CD4-positive, alpha-beta memory T cell (primary cell): ENCODE measurements around the gene FAM161B. TPM values are rescaled to one million over a fixed set of nuclear protein-coding genes. Genes with fewer than 3 reads are reported as not detected.

Experiments used
- CTCF ChIA-PET: fragments of 350-600 bp; sonication (Branson Sonifier 250); formaldehyde crosslinking; loops from one replicate; lab custom pipeline; 2021; ENCODE audit warnings: inconsistent platforms; ENCODE audit not compliant: partially characterized antibody; lab: Charles Lee
- POLR2A ChIA-PET: fragments of 350-600 bp; sonication (Branson Sonifier 250); formaldehyde crosslinking; loops from one replicate; lab custom pipeline; 2021; ENCODE audit not compliant: partially characterized antibody; lab: Charles Lee
- DNase-seq, 5 donors: peaks; one replicate each; pipeline versions ENCODE4 v3.0.0 to v3.0.0-alpha.2; 2020 to 2022; ENCODE audit warnings: mixed read lengths in 1 of 5
- H3K27ac ChIP-seq: one replicate; pipeline ENCODE4 v1.7.0; 2013; ENCODE audit warnings: low read depth, low read length
- H3K27me3 ChIP-seq: 2 replicates; pipeline ENCODE4 v1.7.0; 2013; ENCODE audit warnings: mild to moderate bottlenecking, low read length, moderate library complexity; ENCODE audit not compliant: insufficient read depth
- H3K36me3 ChIP-seq: 2 replicates; pipeline ENCODE4 v1.7.0; 2013; ENCODE audit warnings: mild to moderate bottlenecking, low read length, moderate library complexity; ENCODE audit not compliant: insufficient read depth
- H3K4me1 ChIP-seq: 2 replicates; pipeline ENCODE4 v1.7.0; 2013; ENCODE audit warnings: mild to moderate bottlenecking, low read length, moderate library complexity; ENCODE audit not compliant: insufficient read depth
- H3K4me3 ChIP-seq, 2 donors: one replicate each; pipeline ENCODE4 v1.7.0; 2013; ENCODE audit warnings: low read length in 2 of 2, mild to moderate bottlenecking in 1 of 2
- H3K9me3 ChIP-seq, 2 donors: one replicate each; pipeline ENCODE4 v1.7.0; 2013; ENCODE audit warnings: low read length in 2 of 2, control low read depth in 1 of 2; ENCODE audit not compliant: control insufficient read depth in 1 of 2
- H3K27ac Mint-ChIP-seq, 7 donors: one replicate each; pipeline ENCODE4 v1.8.0; 2020 to 2021; ENCODE audit warnings: mixed read lengths in 7 of 7, mild to moderate bottlenecking in 6 of 7, inconsistent platforms in 3 of 7, moderate library complexity in 3 of 7
- H3K27me3 Mint-ChIP-seq, 2 donors: one replicate each; pipeline ENCODE4 v1.8.0; 2020 to 2021; ENCODE audit warnings: mixed read lengths in 2 of 2
- H3K36me3 Mint-ChIP-seq, 2 donors: one replicate each; pipeline ENCODE4 v1.8.0; 2020 to 2021; ENCODE audit warnings: mixed read lengths in 2 of 2, inconsistent platforms in 1 of 2, mild to moderate bottlenecking in 1 of 2
- H3K4me1 Mint-ChIP-seq, 4 donors: one replicate each; pipeline ENCODE4 v1.8.0; 2020 to 2021; ENCODE audit warnings: mixed read lengths in 4 of 4, mild to moderate bottlenecking in 1 of 4
- H3K4me3 Mint-ChIP-seq, 8 donors: one replicate each; pipeline ENCODE4 v1.8.0; 2020 to 2021; ENCODE audit warnings: mixed read lengths in 8 of 8, mild to moderate bottlenecking in 7 of 8, moderate library complexity in 6 of 8, inconsistent platforms in 3 of 8
- H3K9me3 Mint-ChIP-seq, 8 donors: one replicate each; pipeline ENCODE4 v1.8.0; 2020 to 2021; ENCODE audit warnings: mixed read lengths in 8 of 8, mild to moderate bottlenecking in 5 of 8, inconsistent platforms in 3 of 8, moderate library complexity in 1 of 8
- intact Hi-C: fragments of 100-400 bp; cut with micrococcal nuclease; formaldehyde crosslinking; loops from one replicate; pipeline ENCODE4 v1.15.1; 2023
- polyA plus RNA-seq, 2 donors: library from polyadenylated mRNA; unstranded; fragments of 300-500 nt; fragmentation: Illumina TruSeq; gene quantifications; one replicate each; pipeline ENCODE4 v1.2.3, GENCODE V29; 2021
- total RNA-seq, 2 experiments: library from RNA; stranded (reverse); gene quantifications; one replicate each; pipeline ENCODE4 v1.2.3, GENCODE V29; 2021

The FAM161B gene
- total and polyA plus RNA-seq, 4 experiments from 2014 or later, result 0.59 to 6.5 (median 4.8) TPM

- intact Hi-C loops, result no loop called here
- Mint-ChIP-seq H3K9me3 (no peaks in the 10 kb centered on the region), H3K4me1 (peaks cover 35 to 57% (median 46%) of the 10 kb centered on the region in 4 donors), H3K36me3 (peaks cover 14 to 37% of the 10 kb centered on the region in 2 donors), H3K27ac (peak overlapping the region in 5 of 7 donors; percentile 54 to 85 (median 72)), H3K27me3 (no peaks in the 10 kb centered on the region), H3K4me3 (peak overlapping the region in 2 of 8 donors; percentile 4 to 54)
- Histone ChIP-seq H3K4me3 (no peak overlapping the region), H3K36me3 (peaks cover 13% of the 10 kb centered on the region), H3K4me1 (peaks cover 43% of the 10 kb centered on the region), H3K27ac (peak overlapping the region; percentile 96), H3K9me3 (no peaks in the 10 kb centered on the region), H3K27me3 (no peaks in the 10 kb centered on the region)
- no peak for DNase-seq
- ChIA-PET POLR2A (interaction anchor here (0.6 to 3.6 kb wide), 2 partner anchors 38 to 588 kb away, joined by 3 to 30 read pairs; partner anchors contain the start of gene PTGR2), CTCF (interaction anchor here (0.7 kb wide), 1 partner anchor 130 kb away, joined by 4 read pairs; no protein-coding TSS in a partner anchor)
These were observed 60.5 kb downstream of the FAM161B start for GRCh38 chr14:73889376-73889775.

DNA sequence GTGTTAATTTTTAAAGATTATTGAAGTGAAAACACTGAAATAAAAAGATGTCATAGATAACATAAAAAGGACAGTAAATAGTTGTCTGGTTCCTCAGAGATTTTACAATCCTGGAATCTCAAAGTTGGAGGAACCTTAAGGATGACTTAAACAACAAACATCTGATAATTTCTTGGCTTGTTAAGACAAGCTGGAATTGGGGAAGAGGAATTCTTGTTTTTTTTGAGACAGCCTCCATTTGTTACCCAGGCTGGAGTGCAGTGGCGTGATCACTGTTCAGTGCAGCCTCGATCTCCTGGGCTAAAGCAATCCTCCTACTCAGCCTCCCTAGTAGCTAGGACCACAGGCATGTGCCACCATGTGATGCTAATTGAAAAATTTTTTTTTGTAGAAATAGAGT lies 60.9 kb downstream of the FAM161B start:
- peak overlapping the region; percentile 67 to 99 (median 99) for H3K27ac Mint-ChIP-seq

GRCh38 chr14:73888460-73888725 lies 61.5 kb downstream of the FAM161B start:
- intact Hi-C loops, result no loop called here
- POLR2A ChIA-PET, result interaction anchor here (0.8 to 3.6 kb wide), 5 partner anchors 8 to 430 kb away, joined by 3 to 30 read pairs (median 4); partner anchors contain the start of genes ACOT2, BBOF1, ENTPD5 and PTGR2
- DNase-seq, result no peak

More for the DNA sequence above, 60.9 kb downstream of the FAM161B start:
- Histone ChIP-seq H3K27ac (peak overlapping the region; percentile 96), H3K4me1 (peaks cover 43% of the 10 kb centered on the region), H3K9me3 (no peaks in the 10 kb centered on the region), H3K4me3 (no peak overlapping the region), H3K36me3 (peaks cover 9% of the 10 kb centered on the region), H3K27me3 (no peaks in the 10 kb centered on the region)
- intact Hi-C loops, result no loop called here
- H3K36me3 Mint-ChIP-seq, result peaks cover 11 to 34% of the 10 kb centered on the region in 2 donors
- no peak for DNase-seq
- H3K4me3 Mint-ChIP-seq, result peak overlapping the region in 6 of 8 donors; percentile 25 to 99 (median 96)
- H3K9me3 Mint-ChIP-seq, result no peaks in the 10 kb centered on the region
- ChIA-PET POLR2A (interaction anchor here (1.2 to 3.6 kb wide), 2 partner anchors 37 to 320 kb away, joined by 4 to 30 read pairs; partner anchors contain the start of genes ACOT2 and PTGR2), CTCF (no interaction called here)
- no peaks in the 10 kb centered on the region for H3K27me3 Mint-ChIP-seq
- H3K4me1 Mint-ChIP-seq, result peaks cover 35 to 58% (median 47%) of the 10 kb centered on the region in 4 donors

GRCh38 chr14:73887694-73888459 lies 62.0 kb downstream of the FAM161B start:
- no peaks in the 10 kb centered on the region for H3K9me3 Mint-ChIP-seq
- Histone ChIP-seq H3K27ac (peak overlapping the region; percentile 96), H3K9me3 (no peaks in the 10 kb centered on the region), H3K36me3 (no peaks in the 10 kb centered on the region), H3K4me3 (peak overlapping the region; percentile 89), H3K27me3 (no peaks in the 10 kb centered on the region), H3K4me1 (peaks cover 43% of the 10 kb centered on the region)
- peak overlapping the region; percentile 85 to 100 (median 99) for H3K27ac Mint-ChIP-seq
- intact Hi-C loops, result loop anchor here (2.0 kb wide), 2 partner anchors 63 to 131 kb away; partner anchors contain the start of genes BBOF1, COQ6, ENTPD5 and FAM161B
- ChIA-PET POLR2A (interaction anchor here (0.8 to 3.6 kb wide), 9 partner anchors 9 to 429 kb away, joined by 3 to 30 read pairs (median 4); partner anchors contain the start of genes ACOT2, BBOF1, ENTPD5 and PTGR2), CTCF (interaction anchor here (2.1 kb wide), 1 partner anchor 36 kb away, joined by 8 read pairs; the partner anchor contains the start of gene PTGR2)
- H3K4me3 Mint-ChIP-seq, result peak overlapping the region; percentile 89 to 99 (median 98)
- H3K36me3 Mint-ChIP-seq, result peaks cover 7 to 28% of the 10 kb centered on the region in 2 donors
- peaks cover 35 to 58% (median 47%) of the 10 kb centered on the region in 4 donors for H3K4me1 Mint-ChIP-seq
- peak in 4 of 5 donors; percentile 10 to 26 (median 16) for DNase-seq
- H3K27me3 Mint-ChIP-seq, result no peaks in the 10 kb centered on the region

More at GRCh38 chr14:73888460-73888725, 61.5 kb downstream of the FAM161B start:
- H3K9me3 ChIP-seq, result no peaks in the 10 kb centered on the region
- Mint-ChIP-seq H3K27me3 (no peaks in the 10 kb centered on the region), H3K4me1 (peaks cover 35 to 58% (median 47%) of the 10 kb centered on the region in 4 donors), H3K4me3 (peak overlapping the region in 7 of 8 donors; percentile 5 to 99 (median 97)), H3K27ac (peak overlapping the region; percentile 85 to 100 (median 99)), H3K9me3 (no peaks in the 10 kb centered on the region), H3K36me3 (peaks cover 7 to 28% of the 10 kb centered on the region in 2 donors)
- CTCF ChIA-PET, result no interaction called here
- peaks cover 3% of the 10 kb centered on the region for H3K36me3 ChIP-seq
- no peak overlapping the region for H3K4me3 ChIP-seq
- peak overlapping the region; percentile 96 for H3K27ac ChIP-seq
- H3K27me3 ChIP-seq, result no peaks in the 10 kb centered on the region
- peaks cover 43% of the 10 kb centered on the region for H3K4me1 ChIP-seq

- Histone ChIP-seq H3K4me3 (peak overlapping the region; percentile 89), H3K9me3 (no peaks in the 10 kb centered on the region), H3K27me3 (no peaks in the 10 kb centered on the region), H3K36me3 (no peaks in the 10 kb centered on the region), H3K4me1 (peaks cover 43% of the 10 kb centered on the region), H3K27ac (peak overlapping the region; percentile 96)
- CTCF ChIA-PET, result interaction anchor here (1.6 to 2.1 kb wide), 2 partner anchors 9 to 36 kb away, joined by 4 to 8 read pairs; partner anchors contain the start of gene PTGR2
- Mint-ChIP-seq H3K9me3 (no peaks in the 10 kb centered on the region), H3K4me1 (peaks cover 35 to 58% (median 47%) of the 10 kb centered on the region in 4 donors), H3K4me3 (peak overlapping the region; percentile 89 to 99 (median 98)), H3K27me3 (no peaks in the 10 kb centered on the region), H3K36me3 (peaks cover 7 to 28% of the 10 kb centered on the region in 2 donors), H3K27ac (peak overlapping the region; percentile 85 to 100 (median 99))
- intact Hi-C loops, result loop anchor here (2.0 kb wide), 2 partner anchors 64 to 132 kb away; partner anchors contain the start of genes BBOF1, COQ6, ENTPD5 and FAM161B
- no peak for DNase-seq
- POLR2A ChIA-PET, result interaction anchor here (0.6 to 3.6 kb wide), 15 partner anchors 8 to 664 kb away, joined by 3 to 30 read pairs (median 6); partner anchors contain the start of genes ACOT2, BBOF1, COQ6 and ENTPD5
These were observed 62.6 kb downstream of the FAM161B start for GRCh38 chr14:73887318-73887616.

DNA sequence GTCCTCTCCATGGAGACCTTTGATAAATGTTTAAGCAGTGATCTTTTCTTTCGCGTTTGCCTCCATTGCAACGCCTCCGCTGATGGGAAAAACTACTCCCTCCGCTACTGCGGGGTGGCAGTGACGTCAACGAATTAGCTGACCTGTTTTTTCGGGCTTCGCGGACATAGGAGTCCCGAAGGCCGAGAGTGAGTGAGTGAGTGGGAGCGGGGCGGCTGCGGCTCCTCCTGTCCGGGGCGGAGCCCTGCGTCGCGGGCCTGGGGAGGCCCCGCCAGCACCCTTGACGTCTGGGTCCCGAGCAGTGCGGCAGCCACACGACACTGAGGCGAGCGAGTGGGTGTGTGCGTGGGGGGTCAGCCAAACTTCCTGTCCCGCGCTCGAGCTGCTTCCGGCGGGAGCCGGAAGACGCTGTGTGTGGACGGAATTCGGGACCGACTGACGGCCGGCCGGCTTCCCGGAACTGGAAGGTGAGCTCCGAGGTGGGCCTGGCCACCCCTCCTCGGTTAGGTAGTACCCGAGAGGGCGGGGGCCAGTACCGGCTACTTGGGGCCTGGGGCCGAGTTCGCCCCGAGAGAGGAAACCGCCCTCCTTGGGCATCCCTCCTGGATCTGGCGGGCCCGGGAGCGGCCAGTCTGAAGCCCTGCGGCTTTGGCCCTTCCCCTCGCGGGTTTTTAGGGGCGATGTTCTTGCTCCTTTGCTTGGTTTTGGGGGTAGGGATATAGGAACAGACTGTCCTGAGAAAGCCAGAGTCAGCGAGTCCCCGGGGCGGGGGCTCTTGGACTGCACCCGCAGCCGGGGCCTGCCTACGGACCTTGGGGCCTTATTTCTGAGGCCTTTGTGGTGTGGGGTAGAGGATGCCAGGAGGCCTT lies 63.2 kb downstream of the FAM161B start, which contains the start of gene ZNF410:
Gene ZNF410 (plus strand): TSS at position 411 of the 869 bp plus-strand sequence. CDS start 5,317 bp downstream, outside the sequence.
- Histone ChIP-seq H3K9me3 (no peaks in the 10 kb centered on the region), H3K27ac (peak within 1 kb of the TSS; percentile 96), H3K4me3 (peak within 1 kb of the TSS; percentile 89), H3K27me3 (no peaks in the 10 kb centered on the region), H3K36me3 (no peaks in the 10 kb centered on the region), H3K4me1 (peaks cover 43% of the 10 kb centered on the region)
- DNase-seq, result peak; percentile 84 to 90 (median 86)
- POLR2A ChIA-PET, result interaction anchor here (0.6 to 3.6 kb wide), 19 partner anchors 9 to 663 kb away, joined by 3 to 30 read pairs (median 5); partner anchors contain the start of genes ACOT2, BBOF1, COQ6 and ENTPD5
- Mint-ChIP-seq H3K4me3 (peak within 1 kb of the TSS; percentile 89 to 99 (median 98)), H3K4me1 (peaks cover 34 to 55% (median 42%) of the 10 kb centered on the region in 4 donors), H3K9me3 (no peaks in the 10 kb centered on the region), H3K36me3 (peaks cover 3 to 24% of the 10 kb centered on the region in 2 donors), H3K27me3 (no peaks in the 10 kb centered on the region), H3K27ac (peak within 1 kb of the TSS; percentile 85 to 100 (median 99))
- intact Hi-C loops, result loop anchor here (1.0 to 2.0 kb wide), 3 partner anchors 34 to 132 kb away; partner anchors contain the start of genes BBOF1, COQ6, ENTPD5 and FAM161B
- CTCF ChIA-PET, result interaction anchor here (1.0 to 2.1 kb wide), 3 partner anchors 10 to 158 kb away, joined by 3 to 8 read pairs (median 4); partner anchors contain the start of gene PTGR2
